DND-41 (cell line): ENCODE measurements around the gene RPS8.

Experiments
- ATAC-seq: fragments of 200-7000 bp; cut with Tn5 transposase; 3 replicates; pipeline ENCODE4 v1.9.1; 2021; ENCODE audit warnings: low read depth; ENCODE audit not compliant: insufficient read depth
- DNase-seq: peaks from one replicate; pipeline ENCODE4 v3.0.0-alpha.2; 2020
- H2AFZ ChIP-seq: 2 replicates; pipeline ENCODE4 v1.6.0; 2012; ENCODE audit warnings: low read depth, low read length
- H3K27ac ChIP-seq: 2 replicates; pipeline ENCODE4 v1.5.1; 2012; ENCODE audit warnings: low read length, inconsistent platforms
- H3K27me3 ChIP-seq: fragments of 200-600 bp; sonication (generic); 2 replicates; pipeline ENCODE4 v1.6.0; 2012; ENCODE audit warnings: low read length, mild to moderate bottlenecking, inconsistent platforms; ENCODE audit not compliant: insufficient read depth, poor library complexity
- H3K36me3 ChIP-seq: 2 replicates; pipeline ENCODE4 v1.5.1; 2012; ENCODE audit warnings: low read length, inconsistent platforms; ENCODE audit not compliant: insufficient read depth
- H3K4me1 ChIP-seq: 2 replicates; pipeline ENCODE4 v1.5.1; 2012; ENCODE audit warnings: mild to moderate bottlenecking, low read length; ENCODE audit not compliant: insufficient read depth
- H3K4me2 ChIP-seq: 2 replicates; pipeline ENCODE4 v1.6.0; 2012; ENCODE audit warnings: mild to moderate bottlenecking, moderate library complexity, low read length, inconsistent platforms; ENCODE audit not compliant: insufficient read depth
- H3K4me3 ChIP-seq, 2 experiments: fragments of 200-600 bp in 1 of 2; shearing (Covaris generic) in 1 of 2; 2 replicates each; pipeline ENCODE4 v1.5.1; 2012 to 2016; ENCODE audit warnings: inconsistent platforms in 2 of 2, low read length in 2 of 2, mild to moderate bottlenecking in 2 of 2, low read depth in 1 of 2, moderate library complexity in 1 of 2
- H3K79me2 ChIP-seq: 2 replicates; pipeline ENCODE4 v1.6.0; 2012; ENCODE audit warnings: low read length, inconsistent platforms; ENCODE audit not compliant: insufficient read depth
- H3K9ac ChIP-seq: 2 replicates; pipeline ENCODE4 v1.6.0; 2012; ENCODE audit warnings: low read depth, mild to moderate bottlenecking, inconsistent platforms, low read length, moderate library complexity
- H3K9me3 ChIP-seq: 2 replicates; pipeline ENCODE4 v1.5.1; 2012; ENCODE audit warnings: low read length, moderate library complexity, mild to moderate bottlenecking, inconsistent platforms; ENCODE audit not compliant: insufficient read depth, severe bottlenecking
- H4K20me1 ChIP-seq: 2 replicates; pipeline ENCODE4 v1.6.0; 2012; ENCODE audit warnings: low read length; ENCODE audit not compliant: insufficient read depth
- TF ChIP-seq, protein P1 (sequence below): IDR thresholded peaks from 2 replicates; pipeline ENCODE4 v1.5.1; 2012; ENCODE audit warnings: borderline replicate concordance, low read length, moderate library complexity, mild to moderate bottlenecking; ENCODE audit not compliant: poor library complexity, severe bottlenecking; ENCODE audit errors: extremely low read depth

The RPS8 gene

DNA sequence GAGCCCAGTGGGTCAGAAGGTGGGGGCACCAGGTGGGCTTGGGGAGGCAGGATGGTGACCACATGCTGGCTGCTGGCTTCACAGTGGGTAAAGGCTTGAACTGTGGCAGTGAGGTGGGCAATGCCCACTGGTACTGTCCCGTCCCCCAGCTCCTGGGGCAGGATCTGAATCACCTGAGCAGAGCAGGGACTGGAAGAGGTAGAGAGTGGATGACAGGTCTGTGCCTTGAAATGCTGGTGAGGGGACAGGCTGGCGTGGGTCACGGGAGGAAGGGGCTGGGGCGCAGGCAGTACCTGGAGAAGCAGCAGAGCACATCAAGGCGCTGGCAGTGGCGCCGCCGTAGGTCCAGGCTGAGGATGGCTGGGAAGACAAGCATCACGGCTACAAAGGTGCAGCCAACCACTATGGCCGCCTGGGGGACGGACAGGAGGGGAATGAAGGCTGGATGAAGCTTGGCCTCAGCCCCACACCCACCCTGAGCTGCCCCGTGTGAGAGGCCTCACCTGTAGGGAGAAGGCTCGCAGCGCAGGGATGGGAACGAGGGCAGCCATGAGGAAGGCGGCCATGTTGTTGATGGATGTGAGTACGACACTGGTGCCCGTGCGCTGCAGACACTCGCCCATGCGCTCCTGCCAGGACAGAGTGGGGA is 52.8 kb downstream of the RPS8 start:
- DNase-seq (no peak), ATAC-seq (no peak)
- H3K9me3 ChIP-seq = no peaks in the 10 kb centered on the region
- no peaks in the 10 kb centered on the region for H4K20me1 ChIP-seq
- no peaks in the 10 kb centered on the region for H3K27me3 ChIP-seq
- no peaks in the 10 kb centered on the region for H3K36me3 ChIP-seq
- no peaks in the 10 kb centered on the region for H3K79me2 ChIP-seq
- no peak overlapping the region for H3K4me3 ChIP-seq
- TF ChIP-seq, protein P1, sequence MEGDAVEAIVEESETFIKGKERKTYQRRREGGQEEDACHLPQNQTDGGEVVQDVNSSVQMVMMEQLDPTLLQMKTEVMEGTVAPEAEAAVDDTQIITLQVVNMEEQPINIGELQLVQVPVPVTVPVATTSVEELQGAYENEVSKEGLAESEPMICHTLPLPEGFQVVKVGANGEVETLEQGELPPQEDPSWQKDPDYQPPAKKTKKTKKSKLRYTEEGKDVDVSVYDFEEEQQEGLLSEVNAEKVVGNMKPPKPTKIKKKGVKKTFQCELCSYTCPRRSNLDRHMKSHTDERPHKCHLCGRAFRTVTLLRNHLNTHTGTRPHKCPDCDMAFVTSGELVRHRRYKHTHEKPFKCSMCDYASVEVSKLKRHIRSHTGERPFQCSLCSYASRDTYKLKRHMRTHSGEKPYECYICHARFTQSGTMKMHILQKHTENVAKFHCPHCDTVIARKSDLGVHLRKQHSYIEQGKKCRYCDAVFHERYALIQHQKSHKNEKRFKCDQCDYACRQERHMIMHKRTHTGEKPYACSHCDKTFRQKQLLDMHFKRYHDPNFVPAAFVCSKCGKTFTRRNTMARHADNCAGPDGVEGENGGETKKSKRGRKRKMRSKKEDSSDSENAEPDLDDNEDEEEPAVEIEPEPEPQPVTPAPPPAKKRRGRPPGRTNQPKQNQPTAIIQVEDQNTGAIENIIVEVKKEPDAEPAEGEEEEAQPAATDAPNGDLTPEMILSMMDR = no peak
- H3K4me2 ChIP-seq = no peak overlapping the region
- H3K27ac ChIP-seq = no peak overlapping the region
- no peak overlapping the region for H2AFZ ChIP-seq
- no peak overlapping the region for H3K9ac ChIP-seq
- H3K4me1 ChIP-seq = no peaks in the 10 kb centered on the region
